ENCODE data around the gene CACFD1.

DNA sequence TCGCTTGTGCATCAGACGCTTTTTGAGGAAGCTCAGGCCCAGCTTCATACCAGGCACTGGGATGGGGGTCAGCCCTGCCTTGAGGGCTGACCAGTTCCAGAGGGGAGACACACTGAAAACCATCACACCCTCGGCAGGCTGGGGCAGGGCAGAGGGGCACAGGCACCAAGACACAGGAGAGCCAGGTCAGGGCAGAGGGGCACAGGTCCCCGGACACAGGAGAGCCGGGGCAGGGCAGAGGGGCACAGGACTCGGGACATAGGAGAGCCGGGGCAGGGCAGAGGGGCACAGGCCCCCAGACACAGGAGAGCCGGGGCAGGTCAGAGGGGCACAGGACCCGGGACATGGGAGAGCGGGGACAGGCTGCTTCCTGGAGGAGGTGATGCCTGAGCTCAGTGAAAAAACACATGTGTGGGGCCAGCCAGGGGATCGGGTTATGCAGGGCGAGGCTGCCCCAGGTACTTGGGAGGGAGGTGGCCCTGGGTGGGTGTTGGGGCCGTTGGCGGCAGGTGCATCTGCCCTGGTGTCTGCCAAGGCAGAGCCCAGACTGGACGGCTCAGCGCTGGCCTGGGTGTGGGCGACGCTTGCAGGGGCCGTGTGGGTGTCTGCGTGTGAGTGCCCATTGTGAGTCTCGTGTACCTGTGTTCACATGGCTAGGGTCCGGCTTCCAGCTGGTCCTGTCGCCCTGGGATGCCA lies 34.2 kb downstream of the CACFD1 start:
- TF ChIP-seq, protein P1, sequence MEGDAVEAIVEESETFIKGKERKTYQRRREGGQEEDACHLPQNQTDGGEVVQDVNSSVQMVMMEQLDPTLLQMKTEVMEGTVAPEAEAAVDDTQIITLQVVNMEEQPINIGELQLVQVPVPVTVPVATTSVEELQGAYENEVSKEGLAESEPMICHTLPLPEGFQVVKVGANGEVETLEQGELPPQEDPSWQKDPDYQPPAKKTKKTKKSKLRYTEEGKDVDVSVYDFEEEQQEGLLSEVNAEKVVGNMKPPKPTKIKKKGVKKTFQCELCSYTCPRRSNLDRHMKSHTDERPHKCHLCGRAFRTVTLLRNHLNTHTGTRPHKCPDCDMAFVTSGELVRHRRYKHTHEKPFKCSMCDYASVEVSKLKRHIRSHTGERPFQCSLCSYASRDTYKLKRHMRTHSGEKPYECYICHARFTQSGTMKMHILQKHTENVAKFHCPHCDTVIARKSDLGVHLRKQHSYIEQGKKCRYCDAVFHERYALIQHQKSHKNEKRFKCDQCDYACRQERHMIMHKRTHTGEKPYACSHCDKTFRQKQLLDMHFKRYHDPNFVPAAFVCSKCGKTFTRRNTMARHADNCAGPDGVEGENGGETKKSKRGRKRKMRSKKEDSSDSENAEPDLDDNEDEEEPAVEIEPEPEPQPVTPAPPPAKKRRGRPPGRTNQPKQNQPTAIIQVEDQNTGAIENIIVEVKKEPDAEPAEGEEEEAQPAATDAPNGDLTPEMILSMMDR (IDR thresholded peaks at IDR 0.05; ENCODE audit: insufficient read depth, low read depth, low read length), result no peak
- TF ChIP-seq EZH2 (IDR thresholded peaks at IDR 0.05; ENCODE audit: insufficient read depth, low read length), result no peak
